Measurements from ENCODE around the gene MS4A10. TPM values are rescaled to one million over a fixed set of nuclear protein-coding genes. Genes with fewer than 3 reads are reported as not detected.

Gene MS4A10
- polyA plus RNA-seq, 2 of the 4 experiments (the other 2 are of a cell fraction): not detected

DNA sequence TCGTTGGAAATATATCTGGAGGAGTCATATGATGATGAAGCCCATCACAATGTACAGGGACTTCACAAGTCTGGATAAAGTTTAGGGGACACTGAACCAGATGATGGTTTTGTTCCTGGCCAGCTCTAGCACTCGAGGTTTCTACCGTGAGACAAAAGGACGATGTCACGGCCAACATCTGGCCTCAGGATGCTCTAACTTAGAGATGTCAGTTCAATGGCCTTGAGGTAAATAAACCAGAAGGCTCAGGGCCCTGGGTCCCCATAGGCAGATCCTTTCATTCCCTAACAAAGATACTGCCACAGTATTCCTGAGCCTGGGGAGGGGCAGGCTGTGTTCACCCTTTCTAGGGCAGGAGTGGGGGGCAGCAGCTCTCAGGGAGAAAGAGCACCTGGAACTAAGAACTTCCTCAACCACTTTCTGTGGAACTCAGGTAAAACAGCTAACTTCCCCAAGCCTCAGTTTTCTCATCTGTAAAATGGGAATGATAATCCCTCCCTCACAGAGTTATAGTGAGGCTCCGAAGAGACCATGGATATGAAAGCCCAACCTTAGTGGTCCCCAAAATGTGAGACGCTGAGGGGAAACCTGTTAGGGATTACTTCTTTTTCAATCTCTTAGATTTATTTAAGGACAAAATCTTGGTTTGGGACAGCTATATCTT lies 18.3 kb downstream of the MS4A10 start:
- CTCF ChIA-PET: interaction anchor here (0.8 to 1.8 kb wide), 4 partner anchors 27 to 370 kb away, joined by 3 to 11 read pairs (median 4); no protein-coding TSS in a partner anchor
- Histone ChIP-seq H3K4me3 (no peak overlapping the region), H3K4me1 (no peaks in the 10 kb centered on the region), H3K9me3 (no peaks in the 10 kb centered on the region), H3K27ac (no peak overlapping the region), H3K4me2 (no peak overlapping the region)
- no peak for TF ChIP-seq EHF (CRISPR knock-in tag; IDR thresholded peaks at IDR 0.05)
- no peak for TF ChIP-seq CHD4 (IDR thresholded peaks at IDR 0.05; ENCODE audit: borderline replicate concordance)
- no peak for TF ChIP-seq RARB (CRISPR knock-in tag; IDR thresholded peaks at IDR 0.05)
- no peak for TF ChIP-seq MAFK (IDR thresholded peaks at IDR 0.05; ENCODE audit: partially characterized antibody)
- ATAC-seq (no peak), FAIRE-seq (no peak), DNase-seq (ENCODE audit: low read depth in 1 of 2, low spot score in 1 of 2) (no peak)
- 67% methylated on average over 7 of the region's 7 CpGs for WGBS (ENCODE audit: missing lambda C conversion rate)
- POLR2A ChIA-PET: no interaction called here

DNA sequence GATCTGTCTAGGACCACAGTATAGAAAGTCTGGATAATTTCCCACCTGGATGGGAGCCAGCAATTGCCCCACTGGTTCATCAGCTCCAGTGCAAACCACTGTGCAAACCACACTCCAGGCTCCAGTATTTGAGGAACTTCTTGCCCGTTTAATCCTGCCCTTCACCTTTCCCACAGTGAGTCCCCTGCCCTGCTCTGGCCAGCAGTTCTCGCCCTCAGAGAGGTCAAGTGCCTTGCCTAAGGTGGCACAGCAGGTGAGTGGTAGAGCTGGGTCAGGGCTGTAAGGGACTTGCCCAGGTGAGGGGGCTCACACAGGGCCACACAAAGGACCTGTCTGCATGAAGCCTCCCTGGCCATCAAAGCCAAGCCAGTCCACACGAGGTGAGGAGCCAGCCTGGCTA lies 24.1 kb downstream of the MS4A10 start:
- H3K4me3 ChIP-seq: no peak overlapping the region
- no peak overlapping the region for H3K27ac ChIP-seq
- TF ChIP-seq, protein P1, sequence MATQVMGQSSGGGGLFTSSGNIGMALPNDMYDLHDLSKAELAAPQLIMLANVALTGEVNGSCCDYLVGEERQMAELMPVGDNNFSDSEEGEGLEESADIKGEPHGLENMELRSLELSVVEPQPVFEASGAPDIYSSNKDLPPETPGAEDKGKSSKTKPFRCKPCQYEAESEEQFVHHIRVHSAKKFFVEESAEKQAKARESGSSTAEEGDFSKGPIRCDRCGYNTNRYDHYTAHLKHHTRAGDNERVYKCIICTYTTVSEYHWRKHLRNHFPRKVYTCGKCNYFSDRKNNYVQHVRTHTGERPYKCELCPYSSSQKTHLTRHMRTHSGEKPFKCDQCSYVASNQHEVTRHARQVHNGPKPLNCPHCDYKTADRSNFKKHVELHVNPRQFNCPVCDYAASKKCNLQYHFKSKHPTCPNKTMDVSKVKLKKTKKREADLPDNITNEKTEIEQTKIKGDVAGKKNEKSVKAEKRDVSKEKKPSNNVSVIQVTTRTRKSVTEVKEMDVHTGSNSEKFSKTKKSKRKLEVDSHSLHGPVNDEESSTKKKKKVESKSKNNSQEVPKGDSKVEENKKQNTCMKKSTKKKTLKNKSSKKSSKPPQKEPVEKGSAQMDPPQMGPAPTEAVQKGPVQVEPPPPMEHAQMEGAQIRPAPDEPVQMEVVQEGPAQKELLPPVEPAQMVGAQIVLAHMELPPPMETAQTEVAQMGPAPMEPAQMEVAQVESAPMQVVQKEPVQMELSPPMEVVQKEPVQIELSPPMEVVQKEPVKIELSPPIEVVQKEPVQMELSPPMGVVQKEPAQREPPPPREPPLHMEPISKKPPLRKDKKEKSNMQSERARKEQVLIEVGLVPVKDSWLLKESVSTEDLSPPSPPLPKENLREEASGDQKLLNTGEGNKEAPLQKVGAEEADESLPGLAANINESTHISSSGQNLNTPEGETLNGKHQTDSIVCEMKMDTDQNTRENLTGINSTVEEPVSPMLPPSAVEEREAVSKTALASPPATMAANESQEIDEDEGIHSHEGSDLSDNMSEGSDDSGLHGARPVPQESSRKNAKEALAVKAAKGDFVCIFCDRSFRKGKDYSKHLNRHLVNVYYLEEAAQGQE (IDR thresholded peaks at IDR 0.05): no peak
- TF ChIP-seq, protein P2, sequence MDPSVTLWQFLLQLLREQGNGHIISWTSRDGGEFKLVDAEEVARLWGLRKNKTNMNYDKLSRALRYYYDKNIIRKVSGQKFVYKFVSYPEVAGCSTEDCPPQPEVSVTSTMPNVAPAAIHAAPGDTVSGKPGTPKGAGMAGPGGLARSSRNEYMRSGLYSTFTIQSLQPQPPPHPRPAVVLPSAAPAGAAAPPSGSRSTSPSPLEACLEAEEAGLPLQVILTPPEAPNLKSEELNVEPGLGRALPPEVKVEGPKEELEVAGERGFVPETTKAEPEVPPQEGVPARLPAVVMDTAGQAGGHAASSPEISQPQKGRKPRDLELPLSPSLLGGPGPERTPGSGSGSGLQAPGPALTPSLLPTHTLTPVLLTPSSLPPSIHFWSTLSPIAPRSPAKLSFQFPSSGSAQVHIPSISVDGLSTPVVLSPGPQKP (IDR thresholded peaks at IDR 0.05; ENCODE audit: low read depth, low read length): no peak
- TF ChIP-seq FOSL2 (IDR thresholded peaks at IDR 0.05) (no peak), FOSL2 (CRISPR knock-in tag; IDR thresholded peaks at IDR 0.05) (no peak), HOXB5 (CRISPR knock-in tag; IDR thresholded peaks at IDR 0.05) (no peak), NPAS2 (CRISPR knock-in tag; IDR thresholded peaks at IDR 0.05; ENCODE audit: borderline replicate concordance) (no peak), HOXB13 (CRISPR knock-in tag; IDR thresholded peaks at IDR 0.05; ENCODE audit: low read depth) (no peak), MYC (IDR thresholded peaks at IDR 0.05; ENCODE audit: borderline replicate concordance, low read length) (no peak), CBX2 (IDR thresholded peaks at IDR 0.05; ENCODE audit: borderline replicate concordance, low read depth) (no peak), RAD21 (conservative IDR thresholded peaks at IDR 0.05 in 1 of 2, IDR thresholded peaks at IDR 0.05 in 1 of 2) (no peak), FOXS1 (CRISPR knock-in tag; IDR thresholded peaks at IDR 0.05) (no peak), MAFK (IDR thresholded peaks at IDR 0.05; ENCODE audit: partially characterized antibody) (no peak), NFE2L2 (conservative IDR thresholded peaks at IDR 0.05; ENCODE audit: low read length) (no peak), HOXA7 (CRISPR knock-in tag; IDR thresholded peaks at IDR 0.05) (no peak), POLR2AphosphoS2 (conservative IDR thresholded peaks at IDR 0.05; ENCODE audit: low read length) (no peak), ESRRA (IDR thresholded peaks at IDR 0.05; ENCODE audit: borderline replicate concordance, low read length) (no peak), ZC3H11A (IDR thresholded peaks at IDR 0.05) (no peak), EHMT2 (IDR thresholded peaks at IDR 0.05; ENCODE audit: low read depth) (no peak)
- TF ChIP-seq, protein P3, sequence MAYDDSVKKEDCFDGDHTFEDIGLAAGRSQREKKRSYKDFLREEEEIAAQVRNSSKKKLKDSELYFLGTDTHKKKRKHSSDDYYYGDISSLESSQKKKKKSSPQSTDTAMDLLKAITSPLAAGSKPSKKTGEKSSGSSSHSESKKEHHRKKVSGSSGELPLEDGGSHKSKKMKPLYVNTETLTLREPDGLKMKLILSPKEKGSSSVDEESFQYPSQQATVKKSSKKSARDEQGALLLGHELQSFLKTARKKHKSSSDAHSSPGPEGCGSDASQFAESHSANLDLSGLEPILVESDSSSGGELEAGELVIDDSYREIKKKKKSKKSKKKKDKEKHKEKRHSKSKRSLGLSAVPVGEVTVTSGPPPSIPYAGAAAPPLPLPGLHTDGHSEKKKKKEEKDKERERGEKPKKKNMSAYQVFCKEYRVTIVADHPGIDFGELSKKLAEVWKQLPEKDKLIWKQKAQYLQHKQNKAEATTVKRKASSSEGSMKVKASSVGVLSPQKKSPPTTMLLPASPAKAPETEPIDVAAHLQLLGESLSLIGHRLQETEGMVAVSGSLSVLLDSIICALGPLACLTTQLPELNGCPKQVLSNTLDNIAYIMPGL (CRISPR knock-in tag; IDR thresholded peaks at IDR 0.05; ENCODE audit: borderline replicate concordance): no peak
- TF ChIP-seq, protein P4, sequence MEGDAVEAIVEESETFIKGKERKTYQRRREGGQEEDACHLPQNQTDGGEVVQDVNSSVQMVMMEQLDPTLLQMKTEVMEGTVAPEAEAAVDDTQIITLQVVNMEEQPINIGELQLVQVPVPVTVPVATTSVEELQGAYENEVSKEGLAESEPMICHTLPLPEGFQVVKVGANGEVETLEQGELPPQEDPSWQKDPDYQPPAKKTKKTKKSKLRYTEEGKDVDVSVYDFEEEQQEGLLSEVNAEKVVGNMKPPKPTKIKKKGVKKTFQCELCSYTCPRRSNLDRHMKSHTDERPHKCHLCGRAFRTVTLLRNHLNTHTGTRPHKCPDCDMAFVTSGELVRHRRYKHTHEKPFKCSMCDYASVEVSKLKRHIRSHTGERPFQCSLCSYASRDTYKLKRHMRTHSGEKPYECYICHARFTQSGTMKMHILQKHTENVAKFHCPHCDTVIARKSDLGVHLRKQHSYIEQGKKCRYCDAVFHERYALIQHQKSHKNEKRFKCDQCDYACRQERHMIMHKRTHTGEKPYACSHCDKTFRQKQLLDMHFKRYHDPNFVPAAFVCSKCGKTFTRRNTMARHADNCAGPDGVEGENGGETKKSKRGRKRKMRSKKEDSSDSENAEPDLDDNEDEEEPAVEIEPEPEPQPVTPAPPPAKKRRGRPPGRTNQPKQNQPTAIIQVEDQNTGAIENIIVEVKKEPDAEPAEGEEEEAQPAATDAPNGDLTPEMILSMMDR (IDR thresholded peaks at IDR 0.05): no peak
- no peak for ATAC-seq
- CTCF ChIA-PET: no interaction called here
- no peak for FAIRE-seq
- WGBS (ENCODE audit: missing lambda C conversion rate): 26% methylated on average over 2 of the region's 3 CpGs
- POLR2A ChIA-PET: no interaction called here
- H3K9me3 ChIP-seq: no peaks in the 10 kb centered on the region
- H3K4me1 ChIP-seq: no peaks in the 10 kb centered on the region
- DNase-seq (ENCODE audit: low read depth in 1 of 2, low spot score in 1 of 2): no peak
- no peak overlapping the region for H3K4me2 ChIP-seq

Data from A549 (cell line).